GM12801 (cell line): ENCODE results near the gene HMCN2.

ENCODE experiments used
- CTCF ChIP-seq: IDR thresholded peaks from one replicate; pipeline ENCODE4 v1.5.1; 2011; ENCODE audit warnings: control low read depth; ENCODE audit not compliant: insufficient read length; ENCODE audit errors: extremely low read depth

HMCN2 gene

GRCh38 chr9:130476151-130476730 is 210.7 kb downstream of the HMCN2 start:
- no peak for TF ChIP-seq CTCF

DNA sequence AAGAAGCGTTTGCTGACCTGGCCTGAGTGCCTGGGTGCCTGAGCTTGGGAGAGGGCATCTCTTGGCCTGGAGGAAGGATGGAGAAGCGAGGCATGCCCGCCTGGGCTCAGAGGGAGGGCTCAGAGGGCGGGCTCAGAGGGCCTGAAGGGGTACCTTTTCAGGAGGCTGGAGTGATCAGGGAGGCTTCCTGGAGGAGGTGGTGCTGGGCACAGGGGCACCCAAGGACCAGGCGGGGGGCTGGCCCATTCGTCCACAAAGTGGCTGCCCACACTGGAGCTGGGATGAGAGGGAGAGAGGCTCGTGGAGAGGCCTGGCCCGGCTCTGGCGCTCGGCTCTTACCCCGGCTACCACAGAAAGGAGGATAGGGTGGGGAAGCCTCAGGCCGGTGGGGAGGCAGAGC is 212.0 kb downstream of the HMCN2 start:
- TF ChIP-seq CTCF = no peak

DNA sequence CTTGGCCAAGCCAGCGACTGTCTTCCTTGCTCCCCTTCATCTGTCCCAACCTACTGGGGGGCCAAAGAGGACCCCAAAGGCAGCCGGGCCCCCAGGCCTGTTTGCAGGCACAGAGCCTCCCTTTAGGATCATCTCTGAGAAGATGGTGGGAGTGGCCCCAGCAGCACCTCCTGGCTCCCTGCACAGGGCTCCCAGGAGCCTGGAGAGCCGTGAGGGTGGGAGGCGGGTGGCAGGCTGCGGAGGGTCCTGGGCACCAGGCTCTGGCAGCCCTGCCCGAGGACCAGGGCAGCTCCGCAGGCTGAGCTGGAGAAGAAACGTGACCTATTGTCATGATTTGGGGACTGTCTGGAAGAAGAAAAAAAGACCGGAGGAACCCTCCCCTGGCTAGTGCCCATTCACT is 212.6 kb downstream of the HMCN2 start:
- no peak for TF ChIP-seq CTCF

DNA sequence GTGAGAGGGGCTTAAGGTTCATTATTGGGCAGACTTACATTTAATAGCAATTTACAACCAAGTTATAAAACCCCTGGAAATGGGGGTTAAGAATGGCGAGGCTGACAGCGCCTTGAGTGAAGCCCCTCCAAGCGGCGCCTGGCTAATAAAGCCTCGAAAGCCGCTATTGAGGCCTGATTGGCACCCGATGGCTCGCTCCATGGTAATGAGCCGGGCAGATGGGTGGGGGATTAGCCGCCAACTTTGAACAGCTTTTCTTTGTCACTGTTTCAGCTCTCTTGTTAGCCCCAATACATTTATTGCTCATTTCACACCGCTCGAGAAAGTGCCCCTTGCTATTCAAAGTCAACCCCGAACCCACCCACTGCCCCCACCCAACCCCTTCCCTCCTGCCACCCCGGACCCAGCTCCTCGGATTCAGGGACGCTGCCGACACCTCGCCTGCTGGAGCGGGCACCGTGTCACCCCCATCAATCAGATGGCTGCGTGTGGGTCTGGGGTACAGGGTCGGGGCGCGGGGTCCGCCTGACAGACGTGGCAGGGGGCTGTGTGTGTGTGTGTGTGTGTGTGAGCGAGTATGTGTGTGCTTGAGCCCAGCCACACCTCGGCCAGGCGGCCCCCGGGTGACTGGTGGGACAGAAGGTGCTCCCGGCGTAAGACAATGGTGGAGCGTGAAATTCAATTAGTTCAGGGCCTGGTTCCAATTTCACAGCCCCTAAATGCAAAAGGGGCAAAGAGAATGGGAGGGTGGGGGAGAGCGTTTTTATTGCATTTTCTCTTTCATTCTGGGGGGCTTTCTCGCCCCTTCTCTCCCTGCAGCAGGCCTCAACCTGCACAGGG is 213.4 kb downstream of the HMCN2 start:
- TF ChIP-seq CTCF = no peak

DNA sequence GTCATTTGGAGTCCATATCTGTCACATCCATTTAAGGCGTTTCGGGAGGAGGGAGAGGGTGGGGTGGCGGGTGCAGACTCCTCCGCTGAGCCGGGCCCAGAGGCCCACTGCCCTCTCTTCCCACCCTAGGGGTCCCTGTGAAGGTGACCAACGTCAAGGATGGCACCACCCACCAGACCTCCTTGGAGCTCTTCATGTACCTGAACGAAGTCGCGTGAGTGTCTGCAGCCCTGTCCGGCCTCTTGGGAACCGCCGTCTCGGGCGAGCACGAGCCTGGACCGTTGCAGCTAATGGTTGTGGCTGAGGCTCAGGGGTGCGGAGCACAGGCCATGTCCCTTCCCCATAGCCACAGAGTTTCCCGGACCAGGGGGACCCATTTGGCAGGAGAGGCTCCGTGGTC is 214.0 kb downstream of the HMCN2 start:
- TF ChIP-seq CTCF = no peak

GRCh38 chr9:130480673-130481072 is 215.1 kb downstream of the HMCN2 start:
- no peak for TF ChIP-seq CTCF

DNA sequence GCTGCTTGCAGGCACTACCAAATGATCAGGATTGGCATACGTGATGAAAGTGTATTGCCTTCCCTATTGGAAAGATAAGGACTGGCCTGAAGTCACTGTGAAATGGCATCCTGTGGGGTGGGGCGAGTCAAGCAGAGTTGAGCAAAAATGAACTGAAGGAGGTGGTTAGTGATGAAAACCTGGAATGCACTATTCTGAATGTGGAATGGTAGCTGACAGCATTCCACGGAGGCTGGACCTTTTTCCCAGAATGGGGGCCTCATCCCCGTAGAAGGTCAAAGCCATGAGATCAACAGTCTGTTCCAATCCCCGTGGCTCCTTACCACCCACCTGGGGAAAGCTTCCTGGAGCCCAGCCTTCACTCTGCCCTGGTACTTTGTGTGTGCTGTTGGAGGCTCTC is 216.9 kb downstream of the HMCN2 start:
- no peak for TF ChIP-seq CTCF
